HG02852 (cell line): ENCODE data around the gene CCDC107.

Source experiments
- ATAC-seq: cut with Tn5 transposase; IDR thresholded peaks from one replicate; pipeline ENCODE4 v1.9.1; 2021; ENCODE audit warnings: mild to moderate bottlenecking, moderate library complexity; ENCODE audit not compliant: unreplicated experiment

The CCDC107 gene

DNA sequence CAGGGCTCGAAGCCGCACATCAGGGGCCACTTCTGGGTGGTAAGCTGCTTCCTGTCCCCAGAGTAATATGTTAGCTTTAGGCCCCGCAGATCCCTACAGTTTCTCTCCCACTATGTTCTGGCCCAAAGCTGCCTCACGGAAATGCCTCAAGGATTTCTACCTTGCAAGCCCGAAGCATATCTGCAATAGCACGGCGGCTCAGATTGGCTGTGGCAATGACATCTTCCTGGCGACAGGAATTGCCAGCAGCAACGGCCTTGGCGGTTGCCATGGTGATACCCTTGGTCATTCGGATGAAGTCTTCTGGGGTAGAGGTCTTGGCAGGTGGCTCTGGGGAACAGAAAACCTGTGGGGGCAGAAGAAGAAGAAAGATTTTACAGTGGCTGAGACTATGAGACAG is 41.9 kb downstream of the CCDC107 start:
- no peak for ATAC-seq

DNA sequence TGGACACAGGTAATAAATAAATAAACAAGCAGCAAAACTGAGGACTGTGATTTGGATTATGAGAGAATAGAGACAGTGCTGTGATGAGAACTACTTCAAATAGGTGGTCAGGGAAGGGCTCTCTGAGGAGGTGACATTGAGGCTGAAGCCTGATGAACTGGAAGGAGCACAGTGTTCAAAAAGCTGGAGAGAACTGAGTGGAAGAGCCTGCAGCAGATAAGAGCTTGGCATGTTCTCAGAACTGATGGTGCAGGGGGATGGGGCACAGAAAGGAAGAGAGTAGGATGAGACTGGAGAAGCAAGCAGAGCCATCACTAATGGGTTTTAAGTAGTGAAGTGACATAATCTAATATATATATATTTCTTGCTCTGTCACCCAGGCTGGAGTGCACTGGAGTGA is 42.9 kb downstream of the CCDC107 start:
- ATAC-seq: no peak

DNA sequence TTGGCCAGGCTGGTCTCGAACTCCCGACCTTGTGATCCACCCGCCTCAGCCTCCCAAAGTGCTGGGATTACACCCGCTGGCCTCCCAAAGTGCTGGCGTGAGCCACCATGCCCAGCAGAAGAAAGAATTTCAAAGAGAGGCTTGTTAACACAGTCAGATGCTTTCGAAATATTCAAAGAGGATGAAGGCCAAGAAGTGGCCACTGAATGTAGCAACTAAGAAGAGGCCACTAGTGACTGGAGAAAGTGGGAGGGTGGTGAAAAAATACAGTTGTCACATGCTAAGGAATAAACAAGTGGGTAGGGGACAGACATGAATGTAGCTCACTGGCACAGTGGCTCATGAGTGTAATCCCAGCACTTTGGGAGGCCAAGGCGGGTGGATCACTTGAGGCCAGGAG is 44.6 kb downstream of the CCDC107 start:
- no peak for ATAC-seq

DNA sequence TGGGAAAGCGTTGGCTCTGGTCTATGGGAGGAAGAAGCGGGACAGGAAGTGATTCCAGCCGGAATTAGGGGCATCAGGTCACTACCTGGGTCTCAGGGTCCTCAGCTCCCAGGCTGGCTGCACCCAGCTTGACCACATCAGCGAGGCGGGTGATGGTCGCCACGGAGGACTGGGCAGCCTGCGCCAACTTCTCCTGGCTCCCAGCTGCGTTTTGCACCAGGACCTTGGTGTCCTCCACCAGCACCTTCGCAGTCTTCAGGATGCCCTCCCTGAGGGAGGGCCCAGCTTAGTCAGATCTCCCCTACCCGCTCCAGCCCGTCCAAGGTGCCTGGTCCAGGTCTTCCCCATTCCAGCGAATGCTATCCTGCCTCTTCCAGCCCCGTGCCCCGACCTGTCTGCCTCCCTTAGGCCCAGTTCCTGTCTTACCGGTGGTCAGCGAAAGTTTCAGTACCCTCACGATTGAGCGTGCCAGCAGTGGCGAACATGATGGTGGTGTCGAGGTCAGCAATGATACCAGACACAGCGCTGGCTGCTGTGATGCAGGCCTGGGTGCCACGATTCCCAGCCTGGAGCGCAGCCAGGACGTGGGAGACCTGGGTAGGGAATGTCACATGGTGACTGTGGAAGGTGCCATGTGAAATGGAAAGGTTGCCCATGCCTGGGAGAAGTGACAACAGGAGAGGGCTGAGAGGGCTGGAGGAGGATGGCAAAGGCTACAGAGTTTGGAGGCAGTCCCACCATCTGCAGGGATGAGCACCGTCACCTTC is 46.0 kb downstream of the CCDC107 start:
- ATAC-seq: no peak

DNA sequence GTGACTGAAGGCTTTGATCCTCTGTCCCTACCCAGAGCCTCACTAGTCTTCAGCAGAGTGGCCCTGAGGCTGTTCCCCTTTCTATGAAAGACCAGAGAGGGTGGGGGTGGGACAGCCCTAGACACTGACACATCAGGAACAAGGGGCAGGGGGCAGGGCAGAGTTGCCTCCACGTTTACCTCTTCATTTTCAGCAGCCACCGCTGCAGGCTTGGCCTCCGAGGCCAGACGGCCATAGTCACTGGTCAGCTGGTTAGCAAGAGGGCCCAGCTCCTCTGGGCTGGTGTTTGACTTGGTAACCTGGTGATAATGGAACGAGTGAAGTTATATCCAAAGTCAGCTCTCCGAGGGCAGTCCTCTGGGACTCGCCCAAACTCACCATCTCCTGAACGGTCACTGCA is 47.3 kb downstream of the CCDC107 start:
- no peak for ATAC-seq

DNA sequence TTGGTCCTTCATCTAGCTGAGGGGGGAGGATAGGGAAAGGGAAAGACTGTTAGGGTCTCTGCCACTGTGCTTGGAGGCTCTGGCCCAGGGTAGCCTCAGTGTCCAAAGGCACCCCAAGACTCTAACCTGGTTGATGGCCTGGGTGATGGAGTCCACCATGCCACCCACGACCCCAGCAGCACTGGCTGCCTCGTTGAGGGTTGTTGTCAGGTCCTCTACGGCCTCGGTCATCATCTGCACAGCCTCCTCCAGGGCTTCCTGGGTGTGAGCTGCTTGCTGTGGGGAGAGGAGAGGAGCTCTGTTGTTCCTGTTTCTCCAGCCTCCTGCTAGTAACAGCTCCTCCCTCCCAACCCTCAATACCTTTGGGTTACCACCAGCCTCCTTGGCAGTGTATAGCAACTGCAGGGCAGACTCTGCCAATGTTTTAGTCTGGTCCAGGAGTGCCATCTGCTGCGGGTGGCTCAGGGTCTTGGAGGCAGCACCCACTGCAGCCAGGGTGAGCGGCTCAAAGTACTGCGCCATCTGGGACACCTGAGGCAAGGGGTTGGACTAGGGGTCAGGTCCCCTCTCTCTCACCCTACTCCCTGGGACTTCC is 47.8 kb downstream of the CCDC107 start:
- no peak for ATAC-seq

DNA sequence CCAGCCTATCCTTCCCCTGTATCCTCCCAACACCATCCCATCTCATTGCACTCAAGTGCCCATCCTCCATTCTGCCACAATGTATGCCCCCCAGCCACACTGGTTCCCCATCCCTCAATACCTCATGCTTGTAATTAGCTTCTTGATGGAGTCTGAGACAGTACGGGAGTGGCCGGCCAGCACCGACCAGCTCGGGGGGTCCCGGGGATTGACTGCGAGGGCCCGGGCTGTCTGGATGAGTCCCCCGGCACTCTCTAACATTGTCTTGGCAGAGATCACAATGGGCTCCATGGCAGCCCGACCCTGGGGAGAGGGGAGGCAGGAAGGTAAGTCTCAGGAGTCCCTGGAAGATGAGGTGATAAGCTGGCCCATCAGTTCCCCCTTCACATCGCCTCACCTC is 48.9 kb downstream of the CCDC107 start:
- no peak for ATAC-seq

DNA sequence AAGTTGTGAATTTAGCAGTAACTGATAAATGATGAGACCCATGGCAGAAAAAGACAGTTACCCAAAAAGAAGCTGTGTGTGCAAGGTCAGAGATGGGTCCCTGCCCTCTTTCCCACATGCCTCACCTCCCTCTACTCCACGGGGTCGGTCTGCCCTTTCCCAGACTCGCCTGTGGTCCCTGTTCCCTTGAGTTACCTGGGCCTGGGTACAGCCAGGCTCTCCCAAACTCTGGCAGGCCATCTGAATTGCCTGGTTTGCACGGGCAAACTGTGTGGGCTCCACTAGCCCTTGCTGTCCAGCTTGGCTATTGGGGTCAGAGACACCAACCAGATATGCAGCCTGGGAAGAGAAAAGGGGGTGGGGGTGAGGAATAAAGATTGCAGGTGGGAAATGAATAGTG is 50.1 kb downstream of the CCDC107 start:
- no peak for ATAC-seq

DNA sequence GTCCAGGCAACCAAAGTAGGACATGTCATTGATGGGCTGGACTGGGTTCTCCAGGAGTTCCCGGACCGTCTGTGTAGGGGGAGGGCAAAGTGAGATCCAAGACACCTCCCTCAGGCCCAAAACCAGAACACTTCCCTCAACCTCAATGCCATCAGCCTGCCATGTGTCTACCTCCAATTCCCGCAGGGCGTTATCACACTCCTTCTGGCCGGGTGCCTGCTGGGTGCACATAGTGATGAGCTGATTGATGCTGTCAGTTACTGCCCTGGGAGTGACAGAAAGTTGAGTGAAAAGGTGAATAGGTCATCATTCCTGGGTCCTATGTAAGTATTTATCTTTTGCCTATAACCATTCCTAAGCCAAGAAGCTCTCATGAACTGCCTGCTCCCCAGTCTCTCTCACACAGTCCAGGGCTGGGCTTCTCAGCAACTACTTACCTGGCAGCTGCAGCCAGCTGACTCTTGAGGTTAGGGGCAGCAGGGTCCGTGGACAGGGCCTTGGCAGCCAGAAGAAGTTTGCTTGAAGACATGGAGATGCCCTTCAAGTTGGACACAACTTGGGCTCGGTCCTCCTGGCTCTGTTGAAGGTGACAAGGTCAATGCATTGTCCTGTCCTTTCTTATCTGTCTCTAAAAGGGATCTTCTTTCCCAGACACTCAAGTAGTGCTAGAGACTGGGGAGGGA is 52.9 kb downstream of the CCDC107 start:
- ATAC-seq: no peak
